C4-2B (cell line): ENCODE measurements around the gene CLHC1.

ENCODE experiments used
- ZFX ChIP-seq: fragments of 450-650 bp; IDR thresholded peaks from 2 replicates; pipeline ENCODE4 v1.6.1; 2017
- TF ChIP-seq, protein P1 (sequence below): fragments of 450-650 bp; conservative IDR thresholded peaks from 2 replicates; pipeline ENCODE4 v1.5.1; 2017; ENCODE audit warnings: mild to moderate bottlenecking

DNA sequence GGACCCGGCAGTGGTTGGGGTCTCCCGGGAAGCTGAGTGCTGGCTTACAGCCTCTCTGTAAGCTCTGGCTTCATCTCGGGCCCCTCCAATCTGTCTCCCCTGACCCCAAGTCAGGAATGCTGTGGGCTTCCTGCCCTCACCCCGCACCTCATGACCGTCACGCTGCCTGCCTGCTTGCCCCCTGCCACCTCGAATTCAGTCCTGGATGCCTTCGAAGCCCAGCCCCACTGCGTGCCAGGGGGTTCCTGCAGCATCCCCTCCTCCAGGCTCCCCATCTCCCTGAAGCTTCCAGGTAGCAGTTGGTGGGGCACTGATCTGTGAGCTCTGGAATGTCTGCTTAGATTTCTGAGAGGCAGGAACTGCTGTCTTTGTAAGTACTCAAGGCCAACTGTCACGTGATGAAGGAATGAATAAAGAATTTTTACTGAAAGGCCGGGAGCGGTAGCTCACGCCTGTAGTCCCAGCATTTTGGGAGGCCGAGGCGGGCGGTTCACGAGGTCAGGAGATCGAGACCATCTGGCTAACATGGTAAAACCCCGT lies 6.5 kb downstream of the CLHC1 start:
- TF ChIP-seq ZFX = no peak
- TF ChIP-seq, protein P1, sequence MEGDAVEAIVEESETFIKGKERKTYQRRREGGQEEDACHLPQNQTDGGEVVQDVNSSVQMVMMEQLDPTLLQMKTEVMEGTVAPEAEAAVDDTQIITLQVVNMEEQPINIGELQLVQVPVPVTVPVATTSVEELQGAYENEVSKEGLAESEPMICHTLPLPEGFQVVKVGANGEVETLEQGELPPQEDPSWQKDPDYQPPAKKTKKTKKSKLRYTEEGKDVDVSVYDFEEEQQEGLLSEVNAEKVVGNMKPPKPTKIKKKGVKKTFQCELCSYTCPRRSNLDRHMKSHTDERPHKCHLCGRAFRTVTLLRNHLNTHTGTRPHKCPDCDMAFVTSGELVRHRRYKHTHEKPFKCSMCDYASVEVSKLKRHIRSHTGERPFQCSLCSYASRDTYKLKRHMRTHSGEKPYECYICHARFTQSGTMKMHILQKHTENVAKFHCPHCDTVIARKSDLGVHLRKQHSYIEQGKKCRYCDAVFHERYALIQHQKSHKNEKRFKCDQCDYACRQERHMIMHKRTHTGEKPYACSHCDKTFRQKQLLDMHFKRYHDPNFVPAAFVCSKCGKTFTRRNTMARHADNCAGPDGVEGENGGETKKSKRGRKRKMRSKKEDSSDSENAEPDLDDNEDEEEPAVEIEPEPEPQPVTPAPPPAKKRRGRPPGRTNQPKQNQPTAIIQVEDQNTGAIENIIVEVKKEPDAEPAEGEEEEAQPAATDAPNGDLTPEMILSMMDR = no peak
